Measurements from ENCODE around the gene ACR.
"Not testable (repeated sequence)": the region's sequence is repeated elsewhere in the genome, so short reads cannot be mapped to it uniquely, and the experiment has no call there.

Gene ACR

DNA sequence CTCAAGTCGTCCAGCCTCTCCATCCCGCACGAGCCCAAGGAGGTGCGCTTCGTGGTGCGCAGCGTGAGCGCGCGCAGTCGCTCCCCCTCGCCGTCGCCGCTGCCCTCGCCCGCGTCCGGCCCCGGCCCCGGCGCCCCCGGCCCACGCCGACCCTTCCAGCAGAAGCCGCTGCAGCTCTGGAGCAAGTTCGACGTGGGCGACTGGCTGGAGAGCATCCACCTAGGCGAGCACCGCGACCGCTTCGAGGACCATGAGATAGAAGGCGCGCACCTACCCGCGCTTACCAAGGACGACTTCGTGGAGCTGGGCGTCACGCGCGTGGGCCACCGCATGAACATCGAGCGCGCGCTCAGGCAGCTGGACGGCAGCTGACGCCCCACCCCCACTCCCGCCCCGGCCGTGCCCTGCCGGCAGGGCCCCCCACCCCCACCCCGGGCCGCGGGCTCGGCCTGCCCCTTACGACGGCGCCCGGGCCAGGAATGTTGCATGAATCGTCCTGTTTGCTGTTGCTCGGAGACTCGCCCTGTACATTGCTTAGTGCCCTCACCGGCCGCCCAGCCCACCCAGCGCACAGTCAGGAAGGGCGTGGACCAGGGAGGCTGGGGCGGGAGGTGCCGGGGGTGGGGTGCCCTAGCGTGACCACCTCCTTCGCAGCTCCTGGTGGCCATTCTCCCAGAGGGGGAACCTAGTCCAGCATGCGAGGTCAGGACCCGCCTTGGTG is 6.9 kb upstream of the ACR start:
- no peak overlapping the region for H3K4me3 Mint-ChIP-seq
- no peaks in the 10 kb centered on the region for H3K27me3 Mint-ChIP-seq
- H3K27ac Mint-ChIP-seq: no peak overlapping the region
- no peaks in the 10 kb centered on the region for H3K36me3 Mint-ChIP-seq (ENCODE audit: low read depth)
- H3K9me3 Mint-ChIP-seq: no peaks in the 10 kb centered on the region
- no peaks in the 10 kb centered on the region for H3K4me1 Mint-ChIP-seq (ENCODE audit: low read depth)

DNA sequence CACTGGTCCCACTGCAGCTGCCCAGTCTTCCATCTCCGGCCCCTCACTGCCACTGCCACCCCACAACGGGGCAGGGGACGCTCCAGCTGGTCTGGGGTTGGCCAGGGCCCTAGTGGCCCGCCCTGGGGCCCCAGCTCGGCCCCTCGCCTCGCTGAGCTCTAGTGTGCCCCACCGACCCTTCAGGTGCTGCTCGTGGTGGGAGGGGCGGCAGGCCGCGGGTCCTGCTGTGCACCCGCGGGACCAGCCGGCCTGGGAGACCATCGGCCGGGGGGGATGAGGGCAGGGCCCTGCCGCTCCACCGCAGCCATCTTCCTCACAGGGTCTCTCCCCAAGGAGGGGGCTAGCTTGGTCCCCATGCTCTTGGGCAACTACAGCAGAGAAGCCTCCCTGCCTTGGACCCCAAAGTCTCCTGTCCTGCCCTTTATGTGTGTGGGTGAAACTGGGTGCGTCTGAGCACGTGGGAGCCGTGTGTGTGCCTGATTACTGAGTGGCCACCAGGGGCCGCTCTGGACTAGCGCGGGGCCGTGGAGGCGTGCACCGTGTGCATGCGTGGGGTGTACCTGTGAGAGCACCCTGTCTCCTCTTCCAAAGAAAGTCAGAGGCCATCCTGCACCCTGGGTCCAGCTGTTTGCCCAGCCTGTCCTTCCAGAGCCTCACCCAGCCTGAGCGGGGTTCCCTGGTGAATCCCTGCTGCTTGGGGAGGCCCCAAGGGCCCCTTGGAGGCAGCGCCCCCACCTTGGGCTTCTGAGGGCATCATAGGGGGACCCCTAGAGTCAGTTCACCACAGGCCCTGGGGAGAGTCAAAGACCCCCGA is 6.0 kb upstream of the ACR start:
- H3K4me1 Mint-ChIP-seq (ENCODE audit: low read depth): no peaks in the 10 kb centered on the region
- H3K27ac Mint-ChIP-seq: peak overlapping the region; percentile 57
- H3K4me3 Mint-ChIP-seq: no peak overlapping the region
- H3K36me3 Mint-ChIP-seq (ENCODE audit: low read depth): no peaks in the 10 kb centered on the region
- H3K27me3 Mint-ChIP-seq: no peaks in the 10 kb centered on the region
- no peaks in the 10 kb centered on the region for H3K9me3 Mint-ChIP-seq

DNA sequence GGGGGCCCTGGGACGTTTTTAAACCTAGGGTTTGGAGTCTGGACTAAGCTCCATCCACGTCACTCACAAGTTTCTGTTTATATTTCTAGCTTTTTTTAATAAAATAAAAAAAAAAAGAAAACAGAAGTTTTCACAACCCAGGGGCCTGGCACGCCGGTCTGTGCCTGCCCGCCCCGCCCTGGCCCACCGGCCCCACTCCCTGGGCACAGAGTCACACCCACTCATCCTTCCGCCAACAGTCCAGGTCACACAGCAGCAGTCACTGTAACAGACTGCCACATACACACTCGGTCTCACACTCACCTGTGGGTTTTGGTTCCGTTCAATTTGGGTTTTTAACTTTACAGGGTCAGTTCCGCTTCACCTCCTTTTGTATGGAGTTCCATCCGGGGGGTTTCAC is 5.3 kb upstream of the ACR start:
- Mint-ChIP-seq H3K4me3 (no peak overlapping the region), H3K27ac (no peak overlapping the region), H3K4me1 (ENCODE audit: low read depth) (no peaks in the 10 kb centered on the region), H3K27me3 (no peaks in the 10 kb centered on the region), H3K9me3 (no peaks in the 10 kb centered on the region), H3K36me3 (ENCODE audit: low read depth) (no peaks in the 10 kb centered on the region)

DNA sequence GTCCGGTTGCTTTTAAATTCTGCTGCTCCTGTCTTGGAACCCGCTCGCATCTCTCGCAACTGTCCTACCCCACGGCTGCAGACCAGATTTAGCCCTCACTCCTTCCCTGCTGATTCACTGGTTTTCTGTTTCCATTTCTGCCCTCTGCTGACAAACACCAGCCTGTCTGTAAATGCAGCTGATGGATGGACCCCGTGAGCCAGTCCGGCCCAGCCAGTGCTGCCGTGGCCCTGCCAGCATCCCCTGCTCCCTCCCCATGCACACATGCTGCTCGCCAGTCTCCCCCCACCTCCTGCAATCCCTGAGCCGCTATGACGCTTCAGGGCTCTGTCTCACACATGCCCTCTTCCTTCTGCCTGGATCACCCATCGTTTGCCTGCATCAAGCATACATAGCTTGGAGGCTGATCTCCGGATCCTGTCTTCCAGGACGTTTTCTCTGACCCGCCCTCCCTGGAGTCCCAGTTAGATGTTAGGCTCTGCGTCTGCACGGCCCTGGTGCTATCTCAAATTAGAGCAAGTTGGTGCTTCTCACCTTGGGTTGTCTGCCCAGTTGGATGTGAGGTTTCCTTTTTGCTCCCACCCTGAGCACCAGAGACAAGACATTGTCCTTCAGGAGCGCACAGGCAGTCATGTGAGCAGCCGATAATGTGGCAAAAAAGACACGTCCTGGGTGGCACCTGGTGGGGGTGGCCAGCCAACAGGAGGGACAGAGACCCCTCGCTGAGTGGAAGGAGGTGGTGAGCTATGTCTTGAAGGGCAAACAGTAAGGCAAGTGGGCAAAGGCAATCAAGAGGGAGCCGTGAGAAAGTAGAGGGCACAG is 4.3 kb upstream of the ACR start:
- H3K27me3 Mint-ChIP-seq: no peaks in the 10 kb centered on the region
- H3K4me3 Mint-ChIP-seq: no peak overlapping the region
- H3K27ac Mint-ChIP-seq: no peak overlapping the region
- H3K9me3 Mint-ChIP-seq: no peaks in the 10 kb centered on the region
- H3K4me1 Mint-ChIP-seq (ENCODE audit: low read depth): no peaks in the 10 kb centered on the region
- no peaks in the 10 kb centered on the region for H3K36me3 Mint-ChIP-seq (ENCODE audit: low read depth)

DNA sequence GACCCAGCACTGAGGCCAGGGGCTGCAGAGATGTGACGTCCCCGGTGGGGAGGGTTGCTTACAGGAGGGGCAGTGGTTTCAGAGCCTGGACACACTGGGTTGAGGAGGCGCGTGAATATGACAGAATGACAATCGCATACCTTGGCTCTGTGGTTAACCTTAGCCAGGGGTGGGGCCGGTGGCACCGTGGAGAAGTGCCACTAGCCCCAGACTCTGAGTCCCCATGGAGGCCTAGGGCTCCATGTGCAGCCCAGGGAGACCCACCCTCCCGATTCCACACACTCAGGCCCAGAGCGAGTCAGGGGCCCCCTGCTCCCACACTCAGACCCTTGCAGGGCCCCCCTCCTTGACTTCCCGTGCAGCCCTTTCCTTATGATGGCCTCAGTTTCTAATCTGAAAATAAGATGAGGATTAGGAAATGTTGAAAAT is 3.6 kb upstream of the ACR start:
- H3K9me3 Mint-ChIP-seq: no peaks in the 10 kb centered on the region
- no peak overlapping the region for H3K27ac Mint-ChIP-seq
- H3K36me3 Mint-ChIP-seq (ENCODE audit: low read depth): no peaks in the 10 kb centered on the region
- H3K4me3 Mint-ChIP-seq: no peak overlapping the region
- H3K27me3 Mint-ChIP-seq: no peaks in the 10 kb centered on the region
- no peaks in the 10 kb centered on the region for H3K4me1 Mint-ChIP-seq (ENCODE audit: low read depth)

DNA sequence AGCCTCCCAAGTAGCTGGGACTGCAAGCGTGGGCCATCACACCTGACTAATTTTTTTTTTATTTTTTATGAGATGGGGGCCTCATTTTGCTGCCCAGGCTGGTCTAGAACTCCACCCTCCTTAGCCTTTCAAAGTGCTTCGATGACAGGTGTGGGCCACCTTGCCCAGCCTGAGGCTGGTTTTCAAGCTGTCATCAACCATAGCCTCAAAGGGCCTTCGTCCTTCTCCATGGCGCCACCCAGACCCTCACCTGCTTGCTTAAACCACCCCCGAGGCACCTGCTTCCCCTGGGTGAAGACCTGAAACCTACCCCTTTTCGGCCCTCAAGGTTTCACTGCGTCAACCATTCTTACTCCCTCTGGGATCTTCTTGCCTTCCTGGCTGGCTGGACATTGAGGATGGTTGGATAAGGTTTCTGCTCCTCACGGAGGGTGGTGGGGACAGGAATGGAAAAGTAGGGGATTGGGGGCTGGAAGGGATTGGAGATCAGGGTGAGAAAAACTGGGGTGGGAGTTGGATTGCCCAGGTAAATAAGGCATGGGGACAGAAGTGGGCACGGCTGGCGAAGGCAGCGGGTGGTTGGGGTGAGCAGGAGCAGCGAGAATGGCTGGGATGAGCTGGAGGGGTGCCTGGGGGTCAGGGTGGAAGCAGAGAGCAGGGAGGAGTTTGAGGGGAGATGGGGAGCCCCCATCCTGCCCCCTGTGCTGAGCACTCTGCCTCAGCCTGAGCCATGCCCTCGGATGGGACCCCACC is 2.8 kb upstream of the ACR start:
- Mint-ChIP-seq H3K4me1 (ENCODE audit: low read depth) (no peaks in the 10 kb centered on the region), H3K36me3 (ENCODE audit: low read depth) (no peaks in the 10 kb centered on the region), H3K4me3 (no peak overlapping the region), H3K27ac (no peak overlapping the region), H3K27me3 (no peaks in the 10 kb centered on the region), H3K9me3 (no peaks in the 10 kb centered on the region)

GRCh38 chr22:50735739-50736030 is 2.3 kb upstream of the ACR start:
- H3K27me3 Mint-ChIP-seq: no peaks in the 10 kb centered on the region
- H3K27ac Mint-ChIP-seq: no peak overlapping the region
- no peak overlapping the region for H3K4me3 Mint-ChIP-seq
- no peaks in the 10 kb centered on the region for H3K4me1 Mint-ChIP-seq (ENCODE audit: low read depth)
- H3K36me3 Mint-ChIP-seq (ENCODE audit: low read depth): no peaks in the 10 kb centered on the region
- H3K9me3 Mint-ChIP-seq: no peaks in the 10 kb centered on the region

DNA sequence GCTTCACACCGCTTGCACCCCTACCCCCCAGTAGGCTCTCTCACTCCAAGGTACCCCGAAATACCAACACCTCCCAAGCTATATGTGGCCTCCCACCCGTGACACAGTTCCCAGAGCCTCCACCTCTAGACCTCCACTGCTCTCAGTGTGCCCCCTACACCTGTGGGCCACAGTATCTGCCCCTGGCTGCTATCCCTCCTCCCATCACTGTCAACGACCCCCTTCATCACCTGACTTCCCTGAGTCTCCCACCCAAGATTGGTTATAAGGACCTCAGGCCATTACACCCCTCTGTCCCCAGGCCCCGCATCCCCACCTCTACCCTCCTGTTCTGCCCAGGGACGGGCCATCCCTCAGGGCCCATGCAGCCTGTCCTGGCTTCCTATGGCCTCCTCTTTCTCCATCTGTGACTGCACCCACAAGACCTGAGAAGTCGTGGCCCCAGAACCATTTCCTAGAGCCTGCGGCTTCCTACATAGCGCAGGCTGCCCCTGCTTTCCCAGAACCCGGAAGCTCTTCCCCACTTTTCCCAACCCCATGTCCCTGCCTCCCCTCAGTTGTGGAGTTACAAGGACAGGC is 734 bp downstream of the ACR start:
- Mint-ChIP-seq H3K9me3 (no peaks in the 10 kb centered on the region), H3K4me3 (no peak overlapping the region), H3K27me3 (no peaks in the 10 kb centered on the region), H3K36me3 (ENCODE audit: low read depth) (no peaks in the 10 kb centered on the region), H3K4me1 (ENCODE audit: low read depth) (no peaks in the 10 kb centered on the region), H3K27ac (no peak overlapping the region)

- H3K9me3 Mint-ChIP-seq: no peaks in the 10 kb centered on the region
- H3K4me3 Mint-ChIP-seq: no peak overlapping the region
- no peaks in the 10 kb centered on the region for H3K36me3 Mint-ChIP-seq (ENCODE audit: low read depth)
- H3K27me3 Mint-ChIP-seq: no peaks in the 10 kb centered on the region
- H3K27ac Mint-ChIP-seq: no peak overlapping the region
- no peaks in the 10 kb centered on the region for H3K4me1 Mint-ChIP-seq (ENCODE audit: low read depth)
Measured at GRCh38 chr22:50739279-50739691, 1.3 kb downstream of the ACR start.

DNA sequence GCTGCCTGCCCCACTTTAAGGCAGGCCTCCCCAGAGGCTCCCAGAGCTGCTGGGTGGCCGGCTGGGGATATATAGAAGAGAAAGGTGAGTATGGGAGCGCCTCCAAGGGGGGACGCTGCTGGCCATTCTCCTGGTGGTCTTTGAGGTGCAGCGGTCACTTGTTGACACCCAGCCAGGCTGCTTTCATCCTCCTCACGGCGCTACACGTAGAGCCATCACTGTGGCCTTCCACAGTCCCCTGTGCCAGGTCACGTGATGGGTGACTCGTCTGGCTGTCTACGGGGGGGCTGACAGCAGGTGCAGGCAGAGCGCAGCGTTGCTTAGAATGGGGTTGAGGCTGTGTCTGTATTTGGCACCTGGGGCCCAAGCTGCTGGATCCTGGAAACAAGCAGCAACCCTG is 1.9 kb downstream of the ACR start:
- H3K4me1 Mint-ChIP-seq (ENCODE audit: low read depth): no peaks in the 10 kb centered on the region
- H3K36me3 Mint-ChIP-seq (ENCODE audit: low read depth): no peaks in the 10 kb centered on the region
- H3K4me3 Mint-ChIP-seq: no peak overlapping the region
- no peaks in the 10 kb centered on the region for H3K9me3 Mint-ChIP-seq
- H3K27me3 Mint-ChIP-seq: no peaks in the 10 kb centered on the region
- H3K27ac Mint-ChIP-seq: no peak overlapping the region

- not testable (repeated sequence) for H3K9me3 Mint-ChIP-seq; H3K36me3 Mint-ChIP-seq (ENCODE audit: low read depth); H3K4me3 Mint-ChIP-seq; H3K27me3 Mint-ChIP-seq; H3K4me1 Mint-ChIP-seq (ENCODE audit: low read depth); H3K27ac Mint-ChIP-seq
Measured at GRCh38 chr22:50740714-50741113, 2.7 kb downstream of the ACR start.

DNA sequence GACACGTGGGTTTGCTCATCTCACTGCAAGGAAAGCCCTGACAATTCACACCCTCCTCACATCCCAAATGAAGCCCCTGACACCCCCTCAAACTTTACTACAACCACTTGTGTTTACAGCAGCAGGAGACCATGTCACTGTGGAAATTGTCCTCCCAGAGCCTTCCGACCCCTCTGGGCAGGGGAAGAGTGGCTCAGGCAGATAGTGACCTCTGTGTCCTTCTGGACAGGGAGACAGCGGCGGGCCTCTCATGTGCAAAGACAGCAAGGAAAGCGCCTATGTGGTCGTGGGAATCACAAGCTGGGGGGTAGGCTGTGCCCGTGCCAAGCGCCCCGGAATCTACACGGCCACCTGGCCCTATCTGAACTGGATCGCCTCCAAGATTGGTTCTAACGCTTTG is 6.4 kb downstream of the ACR start:
- H3K36me3 Mint-ChIP-seq (ENCODE audit: low read depth); H3K4me1 Mint-ChIP-seq (ENCODE audit: low read depth); H3K4me3 Mint-ChIP-seq; H3K9me3 Mint-ChIP-seq; H3K27me3 Mint-ChIP-seq; H3K27ac Mint-ChIP-seq: not testable (repeated sequence)

GRCh38 chr22:50747521-50747920 is 9.5 kb downstream of the ACR start:
- not testable (repeated sequence) for H3K4me1 Mint-ChIP-seq (ENCODE audit: low read depth); H3K9me3 Mint-ChIP-seq; H3K27ac Mint-ChIP-seq; H3K27me3 Mint-ChIP-seq; H3K4me3 Mint-ChIP-seq; H3K36me3 Mint-ChIP-seq (ENCODE audit: low read depth)

DNA sequence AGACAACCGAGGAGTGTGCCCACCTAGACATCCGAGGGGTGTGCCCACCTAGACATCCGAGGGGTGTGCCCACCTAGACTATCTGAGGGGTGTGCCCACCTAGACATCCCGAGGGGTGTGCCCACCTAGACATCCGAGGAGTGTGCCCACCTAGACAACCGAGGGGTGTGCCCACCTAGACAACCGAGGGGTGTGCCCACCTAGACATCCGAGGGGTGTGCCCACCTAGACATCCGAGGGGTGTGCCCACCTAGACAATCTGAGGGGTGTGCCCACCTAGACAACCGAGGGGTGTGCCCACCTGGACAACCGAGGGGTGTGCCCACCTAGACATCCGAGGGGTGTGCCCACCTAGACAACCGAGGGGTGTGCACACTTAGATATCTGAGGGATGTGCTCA is 10.6 kb downstream of the ACR start:
- not testable (repeated sequence) for H3K27me3 Mint-ChIP-seq; H3K9me3 Mint-ChIP-seq; H3K4me1 Mint-ChIP-seq (ENCODE audit: low read depth); H3K36me3 Mint-ChIP-seq (ENCODE audit: low read depth); H3K4me3 Mint-ChIP-seq
- H3K27ac Mint-ChIP-seq: peak overlapping the region; percentile 36

Data from stimulated activated naive CD8-positive, alpha-beta T cell treated with anti-CD3 and anti-CD28 coated beads, Interleukin-15, Interleukin-2, amounts not matched to agents 100 ng/mL and 50 ng/mL, for 24 hours (primary cell).